CD4-positive, alpha-beta T cell (primary cell): Measurements from ENCODE around the gene KCNJ4. TPM values are rescaled to one million over a fixed set of nuclear protein-coding genes. Genes with fewer than 3 reads are reported as not detected.

ENCODE experiments used
- ATAC-seq: fragments of 200-7000 bp; cut with Tn5 transposase; one replicate; pipeline ENCODE4 v1.10.0; 2022; ENCODE audit warnings: mild to moderate bottlenecking; ENCODE audit not compliant: poor library complexity
- CTCF ChIA-PET: fragments of 350-600 bp; sonication (Branson Sonifier 250); formaldehyde crosslinking; loops from one replicate; lab custom pipeline; 2021; ENCODE audit warnings: antibody characterized with exemption, inconsistent platforms; lab: Charles Lee
- POLR2A ChIA-PET: fragments of 350-600 bp; sonication (Branson Sonifier 250); formaldehyde crosslinking; loops from one replicate; lab custom pipeline; 2021; ENCODE audit warnings: antibody characterized with exemption, inconsistent platforms; lab: Charles Lee
- DNase-seq, 14 experiments: peaks; one replicate each; pipeline ENCODE4 v3.0.0-alpha.2; 2013 to 2020; ENCODE audit warnings: mixed read lengths in 2 of 14
- H3K27ac ChIP-seq, 2 donors: one replicate each; pipeline versions ENCODE4 v1.5.1 to v1.7.0; 2013; ENCODE audit warnings: low read length in 2 of 2, low read depth in 1 of 2, mild to moderate bottlenecking in 1 of 2
- H3K27me3 ChIP-seq, 2 experiments: 1 replicate in 1 of 2; 2 replicates in 1 of 2; pipeline versions ENCODE4 v1.6.1 to v1.7.0; 2013; ENCODE audit warnings: low read length in 2 of 2, control low read depth in 1 of 2, mild to moderate bottlenecking in 1 of 2, moderate library complexity in 1 of 2; ENCODE audit not compliant: insufficient read depth in 2 of 2, control insufficient read depth in 1 of 2
- H3K36me3 ChIP-seq: one replicate; pipeline ENCODE4 v1.6.1; 2013; ENCODE audit warnings: low read length, control low read depth; ENCODE audit not compliant: insufficient read depth
- H3K4me1 ChIP-seq: one replicate; pipeline ENCODE4 v1.6.1; 2013; ENCODE audit warnings: low read length, control low read depth; ENCODE audit not compliant: insufficient read depth
- H3K4me3 ChIP-seq: one replicate; pipeline ENCODE4 v1.5.1; 2013; ENCODE audit warnings: mild to moderate bottlenecking, low read length, moderate library complexity
- H3K9me3 ChIP-seq, 2 experiments: 1 replicate in 1 of 2; 2 replicates in 1 of 2; pipeline versions ENCODE4 v1.6.1 to v1.7.0; 2013; ENCODE audit warnings: low read length in 2 of 2, mild to moderate bottlenecking in 2 of 2, control low read depth in 1 of 2, moderate library complexity in 1 of 2; ENCODE audit not compliant: control insufficient read depth in 1 of 2, insufficient read depth in 1 of 2
- H3K27ac Mint-ChIP-seq: one replicate; pipeline ENCODE4 v1.8.0; 2020; ENCODE audit warnings: mixed read lengths
- H3K27me3 Mint-ChIP-seq: one replicate; pipeline ENCODE4 v1.8.0; 2021; ENCODE audit warnings: mixed read lengths
- H3K36me3 Mint-ChIP-seq: one replicate; pipeline ENCODE4 v1.8.0; 2021; ENCODE audit warnings: low read depth, mixed read lengths
- H3K4me1 Mint-ChIP-seq: one replicate; pipeline ENCODE4 v1.8.0; 2021; ENCODE audit warnings: low read depth, mixed read lengths
- H3K4me3 Mint-ChIP-seq: one replicate; pipeline ENCODE4 v1.8.0; 2020; ENCODE audit warnings: mild to moderate bottlenecking, mixed read lengths
- H3K9me3 Mint-ChIP-seq: one replicate; pipeline ENCODE4 v1.8.0; 2020; ENCODE audit warnings: mixed read lengths
- CTCF ChIP-seq: fragments of 200-600 bp; IDR thresholded peaks from one replicate; pipeline ENCODE4 v1.8.0; 2022; ENCODE audit warnings: antibody characterized with exemption, mild to moderate bottlenecking
- intact Hi-C, 2 experiments: fragments of 100-400 bp; cut with DNase I in 1 of 2; cut with micrococcal nuclease in 1 of 2; formaldehyde crosslinking; loops; one replicate each; pipeline versions ENCODE4 v1.15.1 to v1.9.0; 2023 to 2025; cut with DNase I, micrococcal nuclease
- total RNA-seq, 174 experiments: library from RNA in 2 of 174; stranded (reverse) in 2 of 174; gene quantifications; one replicate each; pipeline ENCODE4 v1.2.3 and lab custom pipeline; 2021 to 2026

KCNJ4 gene
- total RNA-seq, 2 experiments from 2014 or later = not detected

GRCh38 chr22:38422611-38423511, 32.1 kb downstream of the KCNJ4 start:
- no peak overlapping the region for H3K4me3 Mint-ChIP-seq
- ATAC-seq = no peak
- intact Hi-C loops = no loop called here
- no peaks in the 10 kb centered on the region for H3K9me3 Mint-ChIP-seq
- Histone ChIP-seq H3K27ac (no peak overlapping the region), H3K4me3 (no peak overlapping the region), H3K27me3 (no peaks in the 10 kb centered on the region), H3K36me3 (no peaks in the 10 kb centered on the region), H3K4me1 (no peaks in the 10 kb centered on the region), H3K9me3 (peaks cover 0 to 4% of the 10 kb centered on the region in 2 experiments)
- POLR2A ChIA-PET = no interaction called here
- H3K27ac Mint-ChIP-seq = no peak overlapping the region
- DNase-seq = no peak
- no peaks in the 10 kb centered on the region for H3K36me3 Mint-ChIP-seq
- H3K27me3 Mint-ChIP-seq = no peaks in the 10 kb centered on the region
- no peak for TF ChIP-seq CTCF
- CTCF ChIA-PET = no interaction called here
- H3K4me1 Mint-ChIP-seq = no peaks in the 10 kb centered on the region

DNA sequence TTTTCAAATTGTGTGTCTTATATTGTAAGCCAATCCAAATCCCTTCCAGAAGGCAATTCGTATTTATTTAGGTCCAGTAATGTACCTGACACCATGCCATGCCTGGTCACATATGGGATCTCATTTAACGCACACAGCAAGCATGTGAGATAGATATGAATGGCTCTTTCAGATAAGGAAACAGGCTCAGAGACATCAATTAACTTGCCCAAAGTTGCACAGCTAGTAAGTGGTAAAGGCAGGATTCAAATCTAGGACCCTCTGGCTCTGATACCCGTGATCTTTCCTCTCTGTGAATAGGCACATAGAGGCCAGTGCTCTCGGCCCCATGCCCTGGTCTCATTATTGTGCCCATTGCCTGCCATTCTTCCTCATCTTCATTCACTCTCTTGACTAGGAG, 34.3 kb downstream of the KCNJ4 start:
- Mint-ChIP-seq H3K36me3 (no peaks in the 10 kb centered on the region), H3K4me1 (no peaks in the 10 kb centered on the region), H3K9me3 (no peaks in the 10 kb centered on the region), H3K27me3 (no peaks in the 10 kb centered on the region), H3K27ac (no peak overlapping the region), H3K4me3 (no peak overlapping the region)
- no peak for ATAC-seq
- ChIA-PET POLR2A (no interaction called here), CTCF (no interaction called here)
- intact Hi-C loops = no loop called here
- H3K27ac ChIP-seq = no peak overlapping the region
- no peak for TF ChIP-seq CTCF
- H3K27me3 ChIP-seq = no peaks in the 10 kb centered on the region
- no peak for DNase-seq
- H3K4me1 ChIP-seq = no peaks in the 10 kb centered on the region
- no peaks in the 10 kb centered on the region for H3K36me3 ChIP-seq
- no peaks in the 10 kb centered on the region for H3K9me3 ChIP-seq
- no peak overlapping the region for H3K4me3 ChIP-seq

- Mint-ChIP-seq H3K4me1 (no peaks in the 10 kb centered on the region), H3K36me3 (no peaks in the 10 kb centered on the region), H3K9me3 (no peaks in the 10 kb centered on the region), H3K4me3 (no peak overlapping the region), H3K27ac (no peak overlapping the region), H3K27me3 (no peaks in the 10 kb centered on the region)
- Histone ChIP-seq H3K27ac (no peak overlapping the region), H3K4me3 (no peak overlapping the region), H3K36me3 (no peaks in the 10 kb centered on the region), H3K4me1 (no peaks in the 10 kb centered on the region), H3K27me3 (no peaks in the 10 kb centered on the region), H3K9me3 (no peaks in the 10 kb centered on the region)
- TF ChIP-seq CTCF = no peak
- CTCF ChIA-PET = no interaction called here
- no peak for DNase-seq
- no peak for ATAC-seq
- intact Hi-C loops = no loop called here
- POLR2A ChIA-PET = no interaction called here
Observed at GRCh38 chr22:38419858-38420160, 35.2 kb downstream of the KCNJ4 start.
